Measurements from ENCODE around the gene TNFRSF1A. TPM values are rescaled to one million over a fixed set of nuclear protein-coding genes. Genes with fewer than 3 reads are reported as not detected.
A peak's percentile ranks its signal among the peaks of the same experiment; 100 is the strongest.

TNFRSF1A gene
- total and polyA plus RNA-seq, 12 donors = 46.4 to 386 (median 224) TPM

- H3K36me3 ChIP-seq (replicated peaks in 1 of 2) = peaks cover 0 to 43% of the 10 kb centered on the region in 2 donors
- peak overlapping the region in 2 of 4 donors; percentile 16 to 93 for H3K4me3 ChIP-seq
- H3K9me3 ChIP-seq (replicated peaks in 1 of 3) = no peaks in the 10 kb centered on the region
- TF ChIP-seq POLR2A (IDR thresholded peaks at IDR 0.05) (peak; percentile 60 to 69), CTCF (IDR thresholded peaks at IDR 0.05) (peak in 5 of 6 experiments; percentile 36 to 63 (median 56))
- peak overlapping the region; percentile 90 to 98 (median 97) for H3K27ac ChIP-seq
- intact Hi-C loops (cut with DNase I) = loop anchor here (5.0 to 10.0 kb wide), 2 partner anchors 47 to 199 kb away; partner anchors contain the start of genes GAPDH (in 1 of the 2) and LTBR (in 1 of the 2)
- 0 to 1% (median 1%) methylated on average over 7 to 11 of the region's 11 CpGs for WGBS, 4 donors
- peaks cover 50 to 80% of the 10 kb centered on the region in 2 donors for H3K4me1 ChIP-seq (replicated peaks in 1 of 2)
- DNase-seq = peak; percentile 70 to 94 (median 92)
- no peaks in the 10 kb centered on the region for H3K27me3 ChIP-seq
Observed at GRCh38 chr12:6335451-6336078, 6.3 kb downstream of the TNFRSF1A start.

DNA sequence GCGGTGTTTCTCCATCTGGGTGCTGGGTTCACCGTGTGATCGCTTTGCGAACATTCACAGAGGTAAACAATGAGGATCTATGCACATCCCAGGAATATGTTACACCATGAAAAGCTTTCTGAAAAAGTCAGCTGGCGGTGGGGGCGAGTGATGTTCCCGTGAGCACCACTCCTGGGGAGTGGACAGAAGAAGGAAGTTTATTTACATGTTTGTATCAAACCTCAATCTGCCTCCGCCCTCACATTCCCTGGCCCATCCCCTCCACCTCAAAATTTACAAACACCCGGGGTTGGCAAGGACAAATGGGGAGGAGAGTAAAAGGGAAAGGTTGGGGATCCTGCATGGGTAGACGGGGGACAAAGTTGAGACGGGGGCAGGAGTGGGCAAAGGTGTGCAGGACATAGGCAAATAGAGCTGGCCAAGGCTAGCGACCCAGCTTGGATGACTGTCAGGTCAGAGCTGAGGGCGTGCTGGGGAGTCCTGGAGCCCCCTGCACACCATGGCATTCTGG is 6.9 kb downstream of the TNFRSF1A start:
- H3K27ac ChIP-seq = peak overlapping the region; percentile 90 to 98 (median 97)
- H3K4me1 ChIP-seq (replicated peaks in 1 of 2) = peaks cover 50 to 85% of the 10 kb centered on the region in 2 donors
- no peak for TF ChIP-seq CTCF (IDR thresholded peaks at IDR 0.05)
- no peak for TF ChIP-seq POLR2A (IDR thresholded peaks at IDR 0.05)
- no peaks in the 10 kb centered on the region for H3K9me3 ChIP-seq (replicated peaks in 1 of 3)
- peak overlapping the region in 1 of 4 donors; percentile 93 for H3K4me3 ChIP-seq
- peaks cover 0 to 48% of the 10 kb centered on the region in 2 donors for H3K36me3 ChIP-seq (replicated peaks in 1 of 2)
- no peaks in the 10 kb centered on the region for H3K27me3 ChIP-seq
- DNase-seq = no peak
- 31 to 37% (median 35%) methylated on average over 13 of the region's 13 CpGs for WGBS, 4 donors
- intact Hi-C loops (cut with DNase I) = loop anchor here (5.0 to 10.0 kb wide), 3 partner anchors 47 to 200 kb away; partner anchors contain the start of genes GAPDH (in 1 of the 2) and LTBR (in 1 of the 2)

DNA sequence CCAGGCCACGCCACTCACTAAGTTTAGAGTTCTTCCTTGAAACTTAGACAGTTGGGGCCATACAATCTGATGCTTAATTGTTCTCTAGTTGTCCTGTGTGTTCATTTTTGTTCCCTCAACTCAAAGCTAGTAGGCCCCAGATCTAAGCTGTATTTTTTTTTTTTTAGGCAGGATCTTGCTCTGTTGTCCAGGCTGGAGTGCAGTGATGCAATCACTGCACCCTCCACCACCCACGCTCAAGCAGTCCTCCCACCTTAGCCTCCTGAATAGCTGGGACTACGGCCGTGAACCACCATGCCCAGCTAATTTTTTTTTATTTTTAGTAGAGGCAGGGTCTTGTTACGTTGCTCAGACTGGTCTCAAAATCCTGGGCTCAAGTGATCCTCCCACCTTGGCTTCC is 7.5 kb downstream of the TNFRSF1A start:
- no peaks in the 10 kb centered on the region for H3K9me3 ChIP-seq (replicated peaks in 1 of 3)
- 60 to 73% (median 64%) methylated on average over 5 of the region's 5 CpGs for WGBS, 4 donors
- intact Hi-C loops (cut with DNase I) = loop anchor here (5.0 to 10.0 kb wide), 2 partner anchors 133 to 200 kb away; partner anchors contain the start of gene GAPDH (in 1 of the 2)

More for the DNA sequence above, 7.5 kb downstream of the TNFRSF1A start:
- no peak for DNase-seq
- Histone ChIP-seq H3K27ac (peak overlapping the region; percentile 22 to 98 (median 97)), H3K36me3 (replicated peaks in 1 of 2) (peaks cover 0 to 55% of the 10 kb centered on the region in 2 donors), H3K4me1 (replicated peaks in 1 of 2) (peaks cover 44 to 88% of the 10 kb centered on the region in 2 donors), H3K27me3 (no peaks in the 10 kb centered on the region), H3K4me3 (peak overlapping the region in 1 of 4 donors; percentile 93)
- TF ChIP-seq POLR2A (IDR thresholded peaks at IDR 0.05) (no peak), CTCF (IDR thresholded peaks at IDR 0.05) (no peak)

Measured in adrenal gland (tissue), 12 donors.